SK-N-SH (cell line): Measurements from ENCODE around the gene SNX32. TPM values are rescaled to one million over a fixed set of nuclear protein-coding genes. Genes with fewer than 3 reads are reported as not detected.

Experiments
- CTCF ChIA-PET: fragments of 300-600, 350-600 bp; formaldehyde crosslinking; extraction: SDS; loops from one replicate; lab custom pipeline; 2021; lab: Yijun Ruan, JAX
- POLR2A ChIA-PET: fragments of 350-600 bp; sonication (Branson Sonifier 250); formaldehyde crosslinking; extraction: SDS; loops from one replicate; lab custom pipeline; 2020; ENCODE audit warnings: antibody characterized with exemption, inconsistent platforms; lab: Yijun Ruan, JAX
- DNase-seq: peaks from one replicate; pipeline ENCODE4 v3.0.0; 2012
- H2AFZ ChIP-seq: fragments of 200-600 bp; sonication (generic); 2 replicates; pipeline ENCODE4 v1.8.1; 2016; ENCODE audit warnings: antibody characterized with exemption, mild to moderate bottlenecking, low read depth
- H3F3A ChIP-seq: fragments of 200-600 bp; sonication (generic); replicated peaks from 2 replicates; pipeline ENCODE3; 2016; ENCODE audit warnings: antibody characterized with exemption, mild to moderate bottlenecking; ENCODE audit not compliant: insufficient read depth
- H3K27ac ChIP-seq, 2 experiments: fragments of 200-500 bp in 1 of 2; fragments of 200-600 bp in 1 of 2; sonication (Bioruptor generic) in 1 of 2; sonication (generic), shearing (Covaris generic) in 1 of 2; 2 replicates each; pipeline versions ENCODE4 v1.5.1 to v1.6.1; 2014 to 2016; ENCODE audit warnings: low read depth in 2 of 2, inconsistent platforms in 1 of 2, low read length in 1 of 2, mild to moderate bottlenecking in 1 of 2, mixed read lengths in 1 of 2
- H3K27me3 ChIP-seq: fragments of 200-600 bp; sonication (generic), shearing (Covaris generic); 2 replicates; pipeline ENCODE4 v1.6.1; 2016; ENCODE audit warnings: mixed run types; ENCODE audit not compliant: insufficient read depth
- H3K36me3 ChIP-seq, 2 experiments: fragments of 200-500 bp in 1 of 2; fragments of 200-600 bp in 1 of 2; sonication (Bioruptor generic) in 1 of 2; sonication (generic) in 1 of 2; replicated peaks in 1 of 2; 2 replicates each; pipeline versions ENCODE3 to v1.5.1; 2014 to 2016; ENCODE audit warnings: low read length in 1 of 2, mild to moderate bottlenecking in 1 of 2; ENCODE audit not compliant: insufficient read depth in 2 of 2, control insufficient read depth in 1 of 2
- H3K4me1 ChIP-seq, 2 experiments: fragments of 200-500 bp in 1 of 2; fragments of 200-600 bp in 1 of 2; sonication (Bioruptor generic) in 1 of 2; sonication (generic), shearing (Covaris generic) in 1 of 2; 2 replicates each; pipeline versions ENCODE4 v1.5.1 to v1.6.1; 2014 to 2016; ENCODE audit warnings: low read depth in 1 of 2, low read length in 1 of 2, mixed run types in 1 of 2; ENCODE audit not compliant: insufficient read depth in 2 of 2, control insufficient read depth in 1 of 2
- H3K4me2 ChIP-seq: fragments of 200-600 bp; sonication (generic), shearing (Covaris generic); 2 replicates; pipeline ENCODE4 v1.6.1; 2017; ENCODE audit warnings: mixed run types
- H3K4me3 ChIP-seq, 2 experiments: fragments of 200-500 bp in 1 of 2; fragments of 200-600 bp in 1 of 2; sonication (Bioruptor generic) in 1 of 2; sonication (generic), shearing (Covaris generic) in 1 of 2; 2 replicates each; pipeline versions ENCODE4 v1.5.1 to v1.8.1; 2014 to 2016; ENCODE audit warnings: low read depth in 2 of 2, inconsistent platforms in 1 of 2, low read length in 1 of 2, mild to moderate bottlenecking in 1 of 2, mixed read lengths in 1 of 2, moderate library complexity in 1 of 2
- H3K79me2 ChIP-seq: fragments of 200-600 bp; sonication (generic); 2 replicates; pipeline ENCODE4 v1.8.1; 2017; ENCODE audit warnings: mild to moderate bottlenecking; ENCODE audit not compliant: insufficient read depth
- H3K9ac ChIP-seq: fragments of 200-600 bp; sonication (generic); 2 replicates; pipeline ENCODE4 v1.6.1; 2017; ENCODE audit warnings: mixed run types
- H3K9me2 ChIP-seq: fragments of 200-600 bp; sonication (generic); 2 replicates; pipeline ENCODE4 v1.6.1; 2017; ENCODE audit warnings: mixed run types
- H3K9me3 ChIP-seq: fragments of 200-600 bp; sonication (generic); 2 replicates; pipeline ENCODE4 v1.6.1; 2017; ENCODE audit warnings: mixed run types, mild to moderate bottlenecking, moderate library complexity
- H4K20me1 ChIP-seq: fragments of 200-600 bp; sonication (generic); 2 replicates; pipeline ENCODE4 v1.6.1; 2017; ENCODE audit warnings: mild to moderate bottlenecking, mixed run types; ENCODE audit not compliant: insufficient read depth
- CHD2 ChIP-seq: fragments of 150-350 bp; IDR thresholded peaks from 2 replicates; pipeline ENCODE4 v1.6.1; 2018; ENCODE audit warnings: low read length; ENCODE audit not compliant: partially characterized antibody
- ELF1 ChIP-seq: IDR thresholded peaks from 2 replicates; pipeline ENCODE4 v1.4.0; 2012
- EP300 ChIP-seq, 2 experiments: IDR thresholded peaks; 2 replicates each; pipeline versions ENCODE4 v1.4.0 to v1.6.1; 2012; ENCODE audit warnings: borderline replicate concordance in 1 of 2, low read depth in 1 of 2, low read length in 1 of 2
- EZH2phosphoT487 ChIP-seq: fragments of 200-600 bp; sonication (generic); IDR thresholded peaks from 2 replicates; pipeline ENCODE4 v1.6.1; 2017; ENCODE audit warnings: low read depth, mixed run types, mild to moderate bottlenecking, antibody characterized with exemption, moderate library complexity, borderline replicate concordance
- FOSL2 ChIP-seq: IDR thresholded peaks from 2 replicates; pipeline ENCODE4 v1.4.0; 2012; ENCODE audit warnings: low read depth, mild to moderate bottlenecking, moderate library complexity, borderline replicate concordance
- FOXJ3 ChIP-seq: sonication (generic); formaldehyde crosslinking; IDR thresholded peaks from 2 replicates; pipeline ENCODE4 v1.5.1; 2020; ENCODE audit warnings: mild to moderate bottlenecking, missing genetic modification reagents
- JUND ChIP-seq: IDR thresholded peaks from 2 replicates; pipeline ENCODE4 v1.4.0; 2012
- NFIC ChIP-seq: IDR thresholded peaks from 2 replicates; pipeline ENCODE4 v1.4.0; 2012; ENCODE audit warnings: borderline replicate concordance
- POLR2AphosphoS5 ChIP-seq: IDR thresholded peaks from 2 replicates; pipeline ENCODE4 v1.6.1; 2012; ENCODE audit warnings: low read depth, low read length
- RFX5 ChIP-seq: IDR thresholded peaks from 2 replicates; pipeline ENCODE4 v1.6.1; 2012; ENCODE audit warnings: mild to moderate bottlenecking, improper control_type of control experiment, low read length
- RXRA ChIP-seq: IDR thresholded peaks from 2 replicates; pipeline ENCODE4 v1.4.0; 2012; ENCODE audit warnings: low read depth, mild to moderate bottlenecking, borderline replicate concordance
- SIN3A ChIP-seq: IDR thresholded peaks from 2 replicates; pipeline ENCODE4 v1.6.1; 2012; ENCODE audit warnings: low read depth, mild to moderate bottlenecking, low read length, moderate library complexity, borderline replicate concordance
- YY1 ChIP-seq: IDR thresholded peaks from 2 replicates; pipeline ENCODE4 v1.4.0; 2012; ENCODE audit warnings: low read depth, mild to moderate bottlenecking
- WGBS: methylation state at CpG from one replicate; pipeline ENCODE4 v1.1.6; 2017; ENCODE audit warnings: low lambda C conversion rate; 5-methylcytosine and 5-hydroxymethylcytosine counted together
- polyA plus RNA-seq, 3 experiments: library from polyadenylated mRNA; depleted of rRNA; stranded (reverse); fragments of >200 nt; gene quantifications; 2 replicates each; pipeline ENCODE4 v1.2.3, GENCODE V29; 2012
- TF ChIP-seq, protein P1 (sequence below): fragments of 150-350 bp; IDR thresholded peaks from 2 replicates; pipeline ENCODE4 v1.6.1; 2017; ENCODE audit warnings: antibody characterized with exemption, low read length, low read depth, borderline replicate concordance
- TF ChIP-seq, protein P2 (sequence below): IDR thresholded peaks from 2 replicates; pipeline ENCODE4 v1.6.1; 2012; ENCODE audit warnings: mild to moderate bottlenecking, low read depth, low read length, moderate library complexity
- TF ChIP-seq, protein P3 (sequence below): fragments of 200-600 bp; sonication (generic); IDR thresholded peaks from 2 replicates; pipeline ENCODE4 v1.6.1; 2017; ENCODE audit warnings: antibody characterized with exemption, mild to moderate bottlenecking, moderate library complexity
- TF ChIP-seq, protein P4 (sequence below): IDR thresholded peaks from 2 replicates; pipeline ENCODE4; 2012
- TF ChIP-seq, protein P5 (sequence below): IDR thresholded peaks from 2 replicates; pipeline ENCODE4 v1.4.0; 2012; ENCODE audit warnings: low read depth

The SNX32 gene
- polyA plus RNA-seq, 1 of the 3 experiments (the other 2 are of a cell fraction), result 1.0 TPM

DNA sequence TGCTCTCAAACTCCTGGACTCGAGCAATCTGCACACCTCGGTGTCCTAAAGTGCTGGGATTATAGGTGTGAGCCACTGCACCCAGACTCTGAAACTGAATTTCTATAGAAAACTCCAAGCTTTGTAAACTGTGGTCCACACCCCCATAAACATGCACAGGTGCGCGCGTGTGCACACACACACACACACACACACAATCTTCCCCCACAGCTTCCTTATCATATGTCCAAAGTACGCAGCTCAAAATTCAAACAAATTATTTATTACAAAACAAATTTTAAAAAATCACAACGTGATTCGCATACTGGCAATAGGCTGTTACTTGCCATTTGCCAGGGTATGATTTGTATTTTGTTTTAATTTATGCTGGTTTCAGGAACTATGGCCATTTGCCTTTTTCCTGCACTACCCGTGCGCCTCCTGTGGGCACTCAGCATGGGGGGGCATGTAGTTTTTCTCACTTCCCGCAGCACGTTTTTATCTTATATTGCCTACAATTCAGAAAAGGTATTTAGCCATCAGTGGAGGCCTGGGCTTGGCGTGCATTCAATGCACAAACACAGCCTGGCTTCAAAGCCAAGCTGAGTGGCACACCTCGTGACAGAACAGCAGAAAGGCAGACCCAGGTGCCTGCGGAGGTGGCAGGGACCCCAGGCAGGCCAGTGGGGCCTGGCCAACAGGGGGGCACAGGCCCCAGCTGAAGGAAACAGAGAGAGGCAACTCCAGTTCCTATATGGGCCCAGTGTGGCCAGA, 10.8 kb upstream of the SNX32 start:
- Histone ChIP-seq H3K9ac (no peak overlapping the region), H3K9me2 (no peaks in the 10 kb centered on the region), H2AFZ (no peak overlapping the region), H3K79me2 (no peaks in the 10 kb centered on the region), H3K9me3 (no peaks in the 10 kb centered on the region), H3K4me1 (no peaks in the 10 kb centered on the region; a peak in 1 of 4 replicates), H3K36me3 (no peaks in the 10 kb centered on the region), H3K27me3 (no peaks in the 10 kb centered on the region), H3K27ac (no peak overlapping the region), H4K20me1 (no peaks in the 10 kb centered on the region), H3F3A (no peaks in the 10 kb centered on the region), H3K4me3 (no peak overlapping the region), H3K4me2 (no peak overlapping the region)
- ChIA-PET CTCF (interaction anchor here (0.6 to 13.8 kb wide), 9 partner anchors 10 to 150 kb away, joined by 3 to 111 read pairs (median 3); partner anchors contain the start of genes KAT5 and SNX32), POLR2A (interaction anchor here (1.3 kb wide), 1 partner anchor 111 kb away, joined by 5 read pairs; the partner anchor contains the start of gene KAT5)
- DNase-seq, result no peak
- TF ChIP-seq, protein P1, sequence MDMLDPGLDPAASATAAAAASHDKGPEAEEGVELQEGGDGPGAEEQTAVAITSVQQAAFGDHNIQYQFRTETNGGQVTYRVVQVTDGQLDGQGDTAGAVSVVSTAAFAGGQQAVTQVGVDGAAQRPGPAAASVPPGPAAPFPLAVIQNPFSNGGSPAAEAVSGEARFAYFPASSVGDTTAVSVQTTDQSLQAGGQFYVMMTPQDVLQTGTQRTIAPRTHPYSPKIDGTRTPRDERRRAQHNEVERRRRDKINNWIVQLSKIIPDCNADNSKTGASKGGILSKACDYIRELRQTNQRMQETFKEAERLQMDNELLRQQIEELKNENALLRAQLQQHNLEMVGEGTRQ, result no peak
- TF ChIP-seq, protein P2, sequence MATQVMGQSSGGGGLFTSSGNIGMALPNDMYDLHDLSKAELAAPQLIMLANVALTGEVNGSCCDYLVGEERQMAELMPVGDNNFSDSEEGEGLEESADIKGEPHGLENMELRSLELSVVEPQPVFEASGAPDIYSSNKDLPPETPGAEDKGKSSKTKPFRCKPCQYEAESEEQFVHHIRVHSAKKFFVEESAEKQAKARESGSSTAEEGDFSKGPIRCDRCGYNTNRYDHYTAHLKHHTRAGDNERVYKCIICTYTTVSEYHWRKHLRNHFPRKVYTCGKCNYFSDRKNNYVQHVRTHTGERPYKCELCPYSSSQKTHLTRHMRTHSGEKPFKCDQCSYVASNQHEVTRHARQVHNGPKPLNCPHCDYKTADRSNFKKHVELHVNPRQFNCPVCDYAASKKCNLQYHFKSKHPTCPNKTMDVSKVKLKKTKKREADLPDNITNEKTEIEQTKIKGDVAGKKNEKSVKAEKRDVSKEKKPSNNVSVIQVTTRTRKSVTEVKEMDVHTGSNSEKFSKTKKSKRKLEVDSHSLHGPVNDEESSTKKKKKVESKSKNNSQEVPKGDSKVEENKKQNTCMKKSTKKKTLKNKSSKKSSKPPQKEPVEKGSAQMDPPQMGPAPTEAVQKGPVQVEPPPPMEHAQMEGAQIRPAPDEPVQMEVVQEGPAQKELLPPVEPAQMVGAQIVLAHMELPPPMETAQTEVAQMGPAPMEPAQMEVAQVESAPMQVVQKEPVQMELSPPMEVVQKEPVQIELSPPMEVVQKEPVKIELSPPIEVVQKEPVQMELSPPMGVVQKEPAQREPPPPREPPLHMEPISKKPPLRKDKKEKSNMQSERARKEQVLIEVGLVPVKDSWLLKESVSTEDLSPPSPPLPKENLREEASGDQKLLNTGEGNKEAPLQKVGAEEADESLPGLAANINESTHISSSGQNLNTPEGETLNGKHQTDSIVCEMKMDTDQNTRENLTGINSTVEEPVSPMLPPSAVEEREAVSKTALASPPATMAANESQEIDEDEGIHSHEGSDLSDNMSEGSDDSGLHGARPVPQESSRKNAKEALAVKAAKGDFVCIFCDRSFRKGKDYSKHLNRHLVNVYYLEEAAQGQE, result no peak
- no peak for TF ChIP-seq FOXJ3 (CRISPR knock-in tag)
- TF ChIP-seq SIN3A, result no peak
- no peak for TF ChIP-seq FOSL2
- no peak for TF ChIP-seq YY1
- TF ChIP-seq RXRA, result no peak
- TF ChIP-seq EZH2phosphoT487, result no peak
- WGBS, result 66% methylated on average over 15 of the region's 15 CpGs

DNA sequence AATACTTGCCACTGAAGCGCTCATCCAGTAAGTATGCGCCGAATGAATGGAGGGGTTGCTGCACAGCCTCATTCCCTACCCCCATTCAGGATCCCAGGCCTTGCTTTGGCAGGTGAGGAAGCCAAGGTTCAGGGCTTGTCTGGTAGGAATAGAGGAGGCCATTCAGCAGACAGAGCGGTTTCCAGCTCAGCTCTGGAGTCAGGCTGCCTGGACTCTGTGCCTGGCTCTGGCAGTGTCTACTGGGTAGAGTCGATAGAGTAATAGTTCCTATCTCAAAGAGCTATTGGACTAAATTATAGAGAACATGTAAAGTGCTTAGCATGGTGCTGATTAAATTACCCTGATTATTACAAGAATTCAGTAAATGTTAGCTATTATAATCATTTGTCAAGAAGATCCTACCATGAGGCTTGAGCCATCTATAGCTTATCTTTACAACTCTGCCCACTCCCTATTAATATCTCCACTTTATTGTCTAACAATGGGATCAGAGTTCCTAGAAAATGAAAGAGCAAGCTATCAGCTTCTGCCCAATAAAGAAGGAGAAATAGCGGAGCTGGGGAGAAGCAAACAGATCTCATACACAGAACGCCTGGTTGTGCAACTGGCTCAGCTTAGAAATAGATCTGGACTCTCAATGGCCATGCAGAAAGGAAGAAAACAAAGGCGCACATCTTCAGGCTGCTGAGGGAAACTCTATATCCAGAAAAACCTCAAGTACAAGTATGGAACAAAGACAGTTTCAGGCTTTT, 6.6 kb upstream of the SNX32 start:
- no peaks in the 10 kb centered on the region for H3K36me3 ChIP-seq
- H3K4me3 ChIP-seq, result no peak overlapping the region
- no peaks in the 10 kb centered on the region for H3K27me3 ChIP-seq
- no peaks in the 10 kb centered on the region; a peak in 1 of 4 replicates for H3K4me1 ChIP-seq
- 80% methylated on average over 8 of the region's 8 CpGs for WGBS
- CTCF ChIA-PET, result interaction anchor here (0.9 to 3.9 kb wide), 5 partner anchors 10 to 122 kb away, joined by 4 to 33 read pairs (median 6); partner anchors contain the start of genes AP5B1 and KAT5
- no peak overlapping the region for H3K4me2 ChIP-seq
- H3K79me2 ChIP-seq, result no peaks in the 10 kb centered on the region
- H3K9me3 ChIP-seq, result no peaks in the 10 kb centered on the region
- no peaks in the 10 kb centered on the region for H4K20me1 ChIP-seq
- DNase-seq, result no peak
- POLR2A ChIA-PET, result no interaction called here
- H3F3A ChIP-seq, result peaks cover 8% of the 10 kb centered on the region
- no peak overlapping the region for H3K9ac ChIP-seq
- H2AFZ ChIP-seq, result no peak overlapping the region; the same call in 1 of the 2 replicates
- no peak overlapping the region for H3K27ac ChIP-seq
- H3K9me2 ChIP-seq, result no peaks in the 10 kb centered on the region
- TF ChIP-seq JUND (no peak), EP300 (IDR thresholded peaks at IDR 0.05; ENCODE audit: borderline replicate concordance in 1 of 2, low read depth in 1 of 2, low read length in 1 of 2) (no peak), NFIC (no peak), POLR2AphosphoS5 (no peak), ELF1 (no peak), CHD2 (no peak), RFX5 (no peak)
- TF ChIP-seq, protein P3, sequence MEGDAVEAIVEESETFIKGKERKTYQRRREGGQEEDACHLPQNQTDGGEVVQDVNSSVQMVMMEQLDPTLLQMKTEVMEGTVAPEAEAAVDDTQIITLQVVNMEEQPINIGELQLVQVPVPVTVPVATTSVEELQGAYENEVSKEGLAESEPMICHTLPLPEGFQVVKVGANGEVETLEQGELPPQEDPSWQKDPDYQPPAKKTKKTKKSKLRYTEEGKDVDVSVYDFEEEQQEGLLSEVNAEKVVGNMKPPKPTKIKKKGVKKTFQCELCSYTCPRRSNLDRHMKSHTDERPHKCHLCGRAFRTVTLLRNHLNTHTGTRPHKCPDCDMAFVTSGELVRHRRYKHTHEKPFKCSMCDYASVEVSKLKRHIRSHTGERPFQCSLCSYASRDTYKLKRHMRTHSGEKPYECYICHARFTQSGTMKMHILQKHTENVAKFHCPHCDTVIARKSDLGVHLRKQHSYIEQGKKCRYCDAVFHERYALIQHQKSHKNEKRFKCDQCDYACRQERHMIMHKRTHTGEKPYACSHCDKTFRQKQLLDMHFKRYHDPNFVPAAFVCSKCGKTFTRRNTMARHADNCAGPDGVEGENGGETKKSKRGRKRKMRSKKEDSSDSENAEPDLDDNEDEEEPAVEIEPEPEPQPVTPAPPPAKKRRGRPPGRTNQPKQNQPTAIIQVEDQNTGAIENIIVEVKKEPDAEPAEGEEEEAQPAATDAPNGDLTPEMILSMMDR, result no peak
- TF ChIP-seq, protein P4, sequence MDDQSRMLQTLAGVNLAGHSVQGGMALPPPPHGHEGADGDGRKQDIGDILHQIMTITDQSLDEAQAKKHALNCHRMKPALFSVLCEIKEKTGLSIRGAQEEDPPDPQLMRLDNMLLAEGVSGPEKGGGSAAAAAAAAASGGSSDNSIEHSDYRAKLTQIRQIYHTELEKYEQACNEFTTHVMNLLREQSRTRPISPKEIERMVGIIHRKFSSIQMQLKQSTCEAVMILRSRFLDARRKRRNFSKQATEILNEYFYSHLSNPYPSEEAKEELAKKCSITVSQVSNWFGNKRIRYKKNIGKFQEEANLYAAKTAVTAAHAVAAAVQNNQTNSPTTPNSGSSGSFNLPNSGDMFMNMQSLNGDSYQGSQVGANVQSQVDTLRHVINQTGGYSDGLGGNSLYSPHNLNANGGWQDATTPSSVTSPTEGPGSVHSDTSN, result no peak
- TF ChIP-seq, protein P5, sequence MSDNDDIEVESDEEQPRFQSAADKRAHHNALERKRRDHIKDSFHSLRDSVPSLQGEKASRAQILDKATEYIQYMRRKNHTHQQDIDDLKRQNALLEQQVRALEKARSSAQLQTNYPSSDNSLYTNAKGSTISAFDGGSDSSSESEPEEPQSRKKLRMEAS, result no peak
